HG03280 (cell line): ENCODE data around the gene GPR180.
A peak's percentile ranks its signal among the peaks of the same experiment; 100 is the strongest.
"Not testable (repeated sequence)": the region's sequence is repeated elsewhere in the genome, so short reads cannot be mapped to it uniquely, and the experiment has no call there.

Experiments used
- ATAC-seq: cut with Tn5 transposase; IDR thresholded peaks from one replicate; pipeline ENCODE4 v1.9.1; 2021; ENCODE audit warnings: mild to moderate bottlenecking, moderate library complexity; ENCODE audit not compliant: unreplicated experiment

The GPR180 gene

GRCh38 chr13:94595950-94596574 lies 5.6 kb upstream of the GPR180 start, which contains the start of gene TGDS:
TSS of gene TGDS (minus strand) at chr13:94596152. CDS start at chr13:94596136, 16 bp downstream.
- peak; percentile 97 for ATAC-seq

- no peak for ATAC-seq
Measured at GRCh38 chr13:94596575-94596971, 5.1 kb upstream of the GPR180 start.

- no peak for ATAC-seq
Measured at GRCh38 chr13:94598281-94598680, 3.4 kb upstream of the GPR180 start.

- no peak for ATAC-seq
Measured at GRCh38 chr13:94599877-94600276, 1.8 kb upstream of the GPR180 start.

- ATAC-seq: no peak
Measured at GRCh38 chr13:94602467-94602866, 810 bp downstream of the GPR180 start.

- ATAC-seq: no peak
Measured at GRCh38 chr13:94607056-94607455, 5.4 kb downstream of the GPR180 start.

- ATAC-seq: no peak
Measured at GRCh38 chr13:94607939-94608338, 6.3 kb downstream of the GPR180 start.

GRCh38 chr13:94608586-94608985 lies 6.9 kb downstream of the GPR180 start:
- ATAC-seq: no peak

GRCh38 chr13:94609196-94609595 lies 7.5 kb downstream of the GPR180 start:
- no peak for ATAC-seq

GRCh38 chr13:94610475-94610874 lies 8.8 kb downstream of the GPR180 start:
- no peak for ATAC-seq

GRCh38 chr13:94612050-94612449 lies 10.4 kb downstream of the GPR180 start:
- ATAC-seq: no peak

- no peak for ATAC-seq
Measured at GRCh38 chr13:94613051-94613450, 11.4 kb downstream of the GPR180 start.

GRCh38 chr13:94617389-94618000 lies 15.8 kb downstream of the GPR180 start:
- no peak for ATAC-seq

- ATAC-seq: peak; percentile 79
Measured at GRCh38 chr13:94620286-94620896, 18.7 kb downstream of the GPR180 start.

- ATAC-seq: no peak
Measured at GRCh38 chr13:94622344-94622743, 20.7 kb downstream of the GPR180 start.

- no peak for ATAC-seq
Measured at GRCh38 chr13:94623316-94623715, 21.7 kb downstream of the GPR180 start.

- ATAC-seq: no peak
Measured at GRCh38 chr13:94630858-94631257, 29.2 kb downstream of the GPR180 start.

GRCh38 chr13:94632226-94632980 lies 30.7 kb downstream of the GPR180 start:
- no peak for ATAC-seq

GRCh38 chr13:94636096-94636495 lies 34.4 kb downstream of the GPR180 start:
- not testable (repeated sequence) for ATAC-seq

GRCh38 chr13:94636942-94637578 lies 35.4 kb downstream of the GPR180 start:
- no peak for ATAC-seq

- ATAC-seq: not testable (repeated sequence)
Measured at GRCh38 chr13:94637677-94638076, 36.0 kb downstream of the GPR180 start.
